Left ventricle myocardium inferior (tissue), 1 donor: ENCODE measurements around the gene SYT17. TPM values are rescaled to one million over a fixed set of nuclear protein-coding genes. Genes with fewer than 3 reads are reported as not detected.

ENCODE experiments used
- DNase-seq: peaks from one replicate; pipeline ENCODE4 v3.0.0-alpha.2; 2020
- H3K27ac ChIP-seq: fragments of 200-600 bp; replicated peaks from 2 replicates; pipeline ENCODE4 v1.8.0; 2021
- H3K27me3 ChIP-seq: fragments of 200-600 bp; 2 replicates; pipeline ENCODE4 v1.8.0; 2021; ENCODE audit warnings: low read depth
- H3K36me3 ChIP-seq: fragments of 200-600 bp; 2 replicates; pipeline ENCODE4 v1.8.0; 2021
- H3K4me1 ChIP-seq: fragments of 200-600 bp; 2 replicates; pipeline ENCODE4 v1.8.0; 2021
- H3K4me3 ChIP-seq: fragments of 200-600 bp; 2 replicates; pipeline ENCODE4 v1.8.0; 2021; ENCODE audit warnings: mild to moderate bottlenecking, moderate library complexity
- H3K9me3 ChIP-seq: fragments of 200-600 bp; replicated peaks from 2 replicates; pipeline ENCODE4 v1.8.0; 2021
- intact Hi-C: fragments of 100-400 bp; cut with micrococcal nuclease; formaldehyde crosslinking; loops from one replicate; pipeline ENCODE4 v1.11.0; 2022
- total RNA-seq: library from RNA; stranded (reverse); fragmentation: NEBNext Ultra II Directional; extraction: Animal tissue kit (Norgen Biotek cat#: 25700); gene quantifications from one replicate; pipeline ENCODE4 v1.2.1, GENCODE V29; 2021
- TF ChIP-seq, protein P1 (sequence below): fragments of 200-600 bp; IDR thresholded peaks from 2 replicates; pipeline ENCODE4 v1.8.0; 2021; ENCODE audit warnings: antibody characterized with exemption, mild to moderate bottlenecking, borderline replicate concordance
- donor health status: DM: no; HTN: yes; CAD: no; lungs with severe emphysema.

SYT17 gene
- total RNA-seq, 1 donor from 2014 or later: 0.49 TPM

DNA sequence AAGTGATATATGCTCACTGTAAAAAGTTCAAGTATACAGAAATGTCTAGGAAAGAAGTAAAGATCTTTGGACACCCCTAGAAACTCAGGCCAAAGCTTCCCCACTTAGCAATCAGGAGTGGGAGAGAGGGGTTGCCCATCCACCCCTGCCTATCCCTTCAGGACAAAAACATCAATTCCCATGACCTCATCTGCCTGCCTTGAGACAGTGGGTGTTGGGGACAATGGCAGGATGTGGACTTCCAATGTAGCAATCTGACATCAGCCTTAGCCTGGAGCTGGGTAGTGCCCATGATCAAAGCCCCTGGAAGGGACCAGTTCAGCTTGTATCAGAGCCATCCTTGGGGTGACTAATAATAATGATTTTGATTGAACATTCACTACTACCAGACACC is 36.2 kb upstream of the SYT17 start:
- Histone ChIP-seq H3K9me3 (no peaks in the 10 kb centered on the region), H3K4me3 (no peak overlapping the region), H3K27me3 (peaks cover 5% of the 10 kb centered on the region), H3K4me1 (peaks cover 67% of the 10 kb centered on the region), H3K27ac (peak overlapping the region; percentile 85), H3K36me3 (no peaks in the 10 kb centered on the region)
- no peak for DNase-seq
- TF ChIP-seq, protein P1, sequence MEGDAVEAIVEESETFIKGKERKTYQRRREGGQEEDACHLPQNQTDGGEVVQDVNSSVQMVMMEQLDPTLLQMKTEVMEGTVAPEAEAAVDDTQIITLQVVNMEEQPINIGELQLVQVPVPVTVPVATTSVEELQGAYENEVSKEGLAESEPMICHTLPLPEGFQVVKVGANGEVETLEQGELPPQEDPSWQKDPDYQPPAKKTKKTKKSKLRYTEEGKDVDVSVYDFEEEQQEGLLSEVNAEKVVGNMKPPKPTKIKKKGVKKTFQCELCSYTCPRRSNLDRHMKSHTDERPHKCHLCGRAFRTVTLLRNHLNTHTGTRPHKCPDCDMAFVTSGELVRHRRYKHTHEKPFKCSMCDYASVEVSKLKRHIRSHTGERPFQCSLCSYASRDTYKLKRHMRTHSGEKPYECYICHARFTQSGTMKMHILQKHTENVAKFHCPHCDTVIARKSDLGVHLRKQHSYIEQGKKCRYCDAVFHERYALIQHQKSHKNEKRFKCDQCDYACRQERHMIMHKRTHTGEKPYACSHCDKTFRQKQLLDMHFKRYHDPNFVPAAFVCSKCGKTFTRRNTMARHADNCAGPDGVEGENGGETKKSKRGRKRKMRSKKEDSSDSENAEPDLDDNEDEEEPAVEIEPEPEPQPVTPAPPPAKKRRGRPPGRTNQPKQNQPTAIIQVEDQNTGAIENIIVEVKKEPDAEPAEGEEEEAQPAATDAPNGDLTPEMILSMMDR: no peak
- intact Hi-C loops: no loop called here

DNA sequence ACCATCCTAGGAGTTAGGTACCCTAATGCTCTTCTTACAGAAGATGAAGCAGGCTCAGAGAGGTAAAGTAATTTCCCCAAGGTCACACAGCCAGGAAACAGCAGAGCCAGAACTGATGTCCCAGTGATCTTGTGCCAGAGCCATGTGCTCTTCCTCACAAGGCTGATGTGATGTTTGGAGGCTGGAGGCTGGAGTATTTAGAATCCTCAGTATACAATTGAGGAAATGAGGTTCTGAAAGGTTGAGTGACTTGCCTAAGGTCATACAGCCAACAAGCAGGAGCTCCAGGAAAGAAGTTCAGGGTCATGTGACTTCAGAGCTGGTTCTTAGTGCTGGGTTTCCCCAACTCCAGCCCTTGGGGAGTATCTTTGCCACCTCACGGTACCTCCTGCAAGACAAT is 35.8 kb upstream of the SYT17 start:
- TF ChIP-seq, protein P1: no peak
- DNase-seq: no peak
- Histone ChIP-seq H3K4me3 (no peak overlapping the region), H3K27ac (peak overlapping the region; percentile 85), H3K27me3 (peaks cover 5% of the 10 kb centered on the region), H3K9me3 (no peaks in the 10 kb centered on the region), H3K36me3 (no peaks in the 10 kb centered on the region), H3K4me1 (peaks cover 70% of the 10 kb centered on the region)
- intact Hi-C loops: no loop called here

DNA sequence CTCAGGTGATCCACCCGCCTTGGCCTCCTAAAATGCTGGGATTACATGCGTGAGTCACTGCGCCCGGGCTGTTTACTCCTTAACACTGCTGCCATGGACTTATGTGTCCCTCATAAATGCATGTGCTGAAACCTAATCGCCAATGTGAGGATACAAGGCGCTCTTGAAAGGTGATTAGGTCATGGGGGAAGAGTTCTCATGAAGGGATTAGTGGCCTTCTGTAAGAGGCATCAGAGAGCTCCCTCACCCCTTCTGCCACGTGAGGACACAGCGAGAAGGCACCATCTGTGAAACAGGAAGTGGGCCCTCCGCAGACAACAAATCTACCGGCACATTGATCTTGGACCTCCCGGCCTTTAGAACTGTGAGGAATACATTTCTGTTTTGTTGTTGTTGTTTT is 35.1 kb upstream of the SYT17 start:
- no peaks in the 10 kb centered on the region for H3K9me3 ChIP-seq
- intact Hi-C loops: no loop called here
- peak overlapping the region; percentile 85 for H3K27ac ChIP-seq
- no peak for DNase-seq
- peaks cover 5% of the 10 kb centered on the region for H3K27me3 ChIP-seq
- TF ChIP-seq, protein P1: no peak
- peaks cover 71% of the 10 kb centered on the region for H3K4me1 ChIP-seq
- no peaks in the 10 kb centered on the region for H3K36me3 ChIP-seq
- no peak overlapping the region for H3K4me3 ChIP-seq

DNA sequence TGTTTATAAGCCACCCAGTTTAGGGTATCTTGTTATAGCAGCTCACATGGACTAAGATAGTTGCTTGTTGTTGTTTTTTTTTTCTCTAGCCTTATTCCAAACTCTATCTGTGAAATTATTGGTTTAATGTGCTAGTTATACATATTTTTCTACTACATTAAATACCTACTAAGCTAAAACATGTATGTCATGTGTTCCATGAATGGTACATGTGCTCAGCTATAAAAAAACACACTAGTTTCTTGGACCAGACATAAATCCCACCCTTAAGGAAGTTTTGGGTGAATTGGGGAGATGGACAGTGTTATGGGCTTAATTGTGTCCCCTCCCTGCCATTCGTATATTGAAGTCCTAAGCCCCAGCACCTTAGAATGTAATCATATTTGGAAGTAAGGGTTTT is 34.4 kb upstream of the SYT17 start:
- H3K4me1 ChIP-seq: peaks cover 72% of the 10 kb centered on the region
- TF ChIP-seq, protein P1: no peak
- no peaks in the 10 kb centered on the region for H3K9me3 ChIP-seq
- no peaks in the 10 kb centered on the region for H3K36me3 ChIP-seq
- no peak for DNase-seq
- peak overlapping the region; percentile 15 for H3K27ac ChIP-seq
- intact Hi-C loops: no loop called here
- no peak overlapping the region for H3K4me3 ChIP-seq
- H3K27me3 ChIP-seq: peaks cover 5% of the 10 kb centered on the region

DNA sequence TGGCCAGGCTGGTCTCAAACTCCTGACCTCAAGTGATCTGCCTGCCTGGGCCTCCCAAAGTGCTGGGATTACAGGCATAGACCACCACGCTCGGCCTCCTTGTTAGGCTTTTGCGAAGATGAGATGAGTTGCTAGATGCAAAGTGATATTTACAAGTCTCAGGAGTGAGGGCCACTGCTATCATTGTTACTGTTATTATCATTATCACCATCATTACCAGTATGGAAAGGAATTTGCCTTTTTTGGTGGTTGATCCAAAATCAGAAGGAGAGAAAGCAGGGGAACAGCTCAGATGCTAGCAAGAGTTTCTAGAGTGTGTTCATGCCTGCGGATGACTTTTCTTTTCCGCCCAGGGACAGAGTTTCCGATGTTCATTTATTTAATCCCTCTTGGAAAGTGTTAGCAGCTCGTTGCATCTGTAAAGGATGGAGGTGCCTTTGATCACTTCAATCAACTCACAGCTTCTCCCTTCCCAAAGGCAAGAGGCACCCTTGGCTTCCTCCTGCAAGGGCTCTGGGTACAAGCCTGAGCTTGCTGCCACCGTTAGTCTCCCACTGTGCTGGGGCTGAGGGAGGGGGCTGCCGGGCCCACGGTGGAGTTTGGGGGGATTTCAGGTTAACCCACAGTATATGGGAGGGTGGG is 32.7 kb upstream of the SYT17 start:
- Histone ChIP-seq H3K27me3 (peaks cover 5% of the 10 kb centered on the region), H3K4me3 (no peak overlapping the region), H3K36me3 (no peaks in the 10 kb centered on the region), H3K4me1 (peaks cover 72% of the 10 kb centered on the region), H3K27ac (peak overlapping the region; percentile 63), H3K9me3 (no peaks in the 10 kb centered on the region)
- no peak for DNase-seq
- TF ChIP-seq, protein P1: no peak
- intact Hi-C loops: no loop called here
